DOHH2 (cell line): Measurements from ENCODE around the gene ZNF662.

Source experiments
- H3F3A ChIP-seq: fragments of 200-600 bp; sonication (generic), shearing (Covaris generic); 2 replicates; pipeline ENCODE4 v1.6.0; 2016; ENCODE audit warnings: antibody characterized with exemption, mild to moderate bottlenecking; ENCODE audit not compliant: control insufficient read depth, insufficient read depth
- H3K27ac ChIP-seq: fragments of 200-600 bp; sonication (generic); 2 replicates; pipeline ENCODE4 v1.5.1; 2014; ENCODE audit warnings: low read depth, mild to moderate bottlenecking, low read length, moderate library complexity
- H3K27me3 ChIP-seq: fragments of 200-600 bp; sonication (generic); 2 replicates; pipeline ENCODE4 v1.6.1; 2014; ENCODE audit warnings: mild to moderate bottlenecking, low read length, mixed read lengths; ENCODE audit not compliant: control insufficient read depth
- H3K36me3 ChIP-seq: fragments of 200-600 bp; sonication (generic); 2 replicates; pipeline ENCODE4 v1.6.1; 2014; ENCODE audit warnings: mild to moderate bottlenecking, low read length, moderate library complexity, mixed read lengths; ENCODE audit not compliant: control insufficient read depth
- H3K4me1 ChIP-seq: fragments of 200-600 bp; sonication (generic); 2 replicates; pipeline ENCODE4 v1.6.1; 2014; ENCODE audit warnings: mild to moderate bottlenecking, low read length, mixed read lengths; ENCODE audit not compliant: control insufficient read depth
- H3K4me2 ChIP-seq: fragments of 200-600 bp; sonication (generic); 2 replicates; pipeline ENCODE4 v1.6.0; 2014; ENCODE audit warnings: mild to moderate bottlenecking, low read length, moderate library complexity
- H3K4me3 ChIP-seq: fragments of 200-600 bp; sonication (generic); 2 replicates; pipeline ENCODE4 v1.5.1; 2014; ENCODE audit warnings: mild to moderate bottlenecking, low read length, mixed read lengths
- H3K79me2 ChIP-seq: fragments of 200-600 bp; sonication (generic); 2 replicates; pipeline ENCODE4 v1.6.1; 2014; ENCODE audit warnings: mild to moderate bottlenecking, low read length, mixed read lengths; ENCODE audit not compliant: control insufficient read depth
- H3K9me2 ChIP-seq: fragments of 200-600 bp; sonication (generic); replicated peaks from 2 replicates; pipeline ENCODE4 v1.6.1; 2014; ENCODE audit warnings: mild to moderate bottlenecking, low read length, mixed read lengths; ENCODE audit not compliant: control insufficient read depth
- H3K9me3 ChIP-seq: fragments of 200-600 bp; sonication (generic); 2 replicates; pipeline ENCODE4 v1.6.1; 2014; ENCODE audit warnings: antibody characterized with exemption, low read length, mixed read lengths; ENCODE audit not compliant: control insufficient read depth, insufficient read depth
- H4K20me1 ChIP-seq: fragments of 200-600 bp; sonication (generic); 2 replicates; pipeline ENCODE4 v1.6.0; 2014; ENCODE audit warnings: low read depth, mild to moderate bottlenecking, antibody characterized with exemption, low read length, moderate library complexity; ENCODE audit not compliant: control insufficient read depth, insufficient read depth
- CTCF ChIP-seq: fragments of 200-600 bp; sonication (generic); IDR thresholded peaks from one replicate; pipeline ENCODE4 v1.5.1; 2014; ENCODE audit warnings: antibody characterized with exemption, mild to moderate bottlenecking, low read depth, low read length; ENCODE audit not compliant: poor library complexity, severe bottlenecking
- EZH2phosphoT487 ChIP-seq: fragments of 200-600 bp; sonication (generic); IDR thresholded peaks from 2 replicates; pipeline ENCODE4 v1.6.1; 2017; ENCODE audit warnings: borderline replicate concordance, mild to moderate bottlenecking, antibody characterized with exemption, low read length, moderate library complexity, mixed read lengths

Gene ZNF662

GRCh38 chr3:42875325-42876151 is 30.4 kb upstream of the ZNF662 start, which contains the start of gene CYP8B1:
Gene CYP8B1, minus strand, starts transcription at chr3:42875879. Its CDS starts 63 bp downstream, at chr3:42875816.
- no peaks in the 10 kb centered on the region for H3K36me3 ChIP-seq
- TF ChIP-seq EZH2phosphoT487 (no peak), CTCF (no peak)
- H3K27me3 ChIP-seq, result peaks cover 10% of the 10 kb centered on the region
- no peaks in the 10 kb centered on the region for H4K20me1 ChIP-seq
- H3K27ac ChIP-seq, result no peak within 1 kb of the TSS
- no peaks in the 10 kb centered on the region for H3K9me2 ChIP-seq
- no peaks in the 10 kb centered on the region for H3K9me3 ChIP-seq
- H3K4me3 ChIP-seq, result no peak within 1 kb of the TSS
- no peaks in the 10 kb centered on the region for H3K79me2 ChIP-seq
- H3K4me1 ChIP-seq, result peaks cover 3% of the 10 kb centered on the region; the same call in 1 of the 2 replicates
- no peak within 1 kb of the TSS for H3K4me2 ChIP-seq
- H3F3A ChIP-seq, result no peaks in the 10 kb centered on the region

DNA sequence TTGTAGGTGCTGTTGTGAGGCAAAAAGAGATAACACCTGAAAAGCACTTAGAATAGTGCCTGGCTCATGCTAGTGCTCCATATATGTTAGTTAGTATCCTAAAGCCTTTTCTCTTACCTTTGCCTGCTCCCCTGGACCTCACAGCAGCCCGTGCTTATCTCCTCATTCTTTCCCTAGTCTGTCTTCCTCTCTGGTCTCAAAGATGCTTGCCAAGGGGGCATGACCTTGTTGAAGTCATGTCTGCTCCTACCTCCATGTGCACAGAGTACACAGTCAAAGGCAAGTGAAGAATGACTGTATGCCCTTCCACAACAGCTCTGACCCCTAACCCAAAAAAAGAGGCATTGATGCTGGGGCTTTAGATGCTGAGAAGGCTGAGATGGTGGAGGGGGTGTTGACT is 29.5 kb upstream of the ZNF662 start:
- Histone ChIP-seq H3K27me3 (peaks cover 10% of the 10 kb centered on the region), H3K4me2 (no peak overlapping the region), H3F3A (no peaks in the 10 kb centered on the region), H4K20me1 (no peaks in the 10 kb centered on the region), H3K4me1 (peaks cover 9% of the 10 kb centered on the region), H3K27ac (no peak overlapping the region), H3K9me2 (no peaks in the 10 kb centered on the region), H3K9me3 (no peaks in the 10 kb centered on the region), H3K79me2 (no peaks in the 10 kb centered on the region), H3K36me3 (no peaks in the 10 kb centered on the region), H3K4me3 (no peak overlapping the region)
- TF ChIP-seq EZH2phosphoT487 (no peak), CTCF (no peak)

- Histone ChIP-seq H3K79me2 (no peaks in the 10 kb centered on the region), H3K27me3 (peaks cover 10% of the 10 kb centered on the region), H4K20me1 (no peaks in the 10 kb centered on the region), H3F3A (no peaks in the 10 kb centered on the region), H3K9me2 (no peaks in the 10 kb centered on the region), H3K9me3 (no peaks in the 10 kb centered on the region), H3K36me3 (no peaks in the 10 kb centered on the region), H3K27ac (no peak overlapping the region), H3K4me1 (peaks cover 11% of the 10 kb centered on the region), H3K4me3 (no peak overlapping the region), H3K4me2 (no peak overlapping the region)
- TF ChIP-seq EZH2phosphoT487 (no peak), CTCF (no peak)
Observed at GRCh38 chr3:42876940-42877720, 28.8 kb upstream of the ZNF662 start.
